ENCODE data around the gene MEIOSIN. TPM values are rescaled to one million over a fixed set of nuclear protein-coding genes. Genes with fewer than 3 reads are reported as not detected.
"Not testable (repeated sequence)": the region's sequence is repeated elsewhere in the genome, so short reads cannot be mapped to it uniquely, and the experiment has no call there.

MEIOSIN gene
- total RNA-seq, 1 experiment from 2014 or later = not detected

DNA sequence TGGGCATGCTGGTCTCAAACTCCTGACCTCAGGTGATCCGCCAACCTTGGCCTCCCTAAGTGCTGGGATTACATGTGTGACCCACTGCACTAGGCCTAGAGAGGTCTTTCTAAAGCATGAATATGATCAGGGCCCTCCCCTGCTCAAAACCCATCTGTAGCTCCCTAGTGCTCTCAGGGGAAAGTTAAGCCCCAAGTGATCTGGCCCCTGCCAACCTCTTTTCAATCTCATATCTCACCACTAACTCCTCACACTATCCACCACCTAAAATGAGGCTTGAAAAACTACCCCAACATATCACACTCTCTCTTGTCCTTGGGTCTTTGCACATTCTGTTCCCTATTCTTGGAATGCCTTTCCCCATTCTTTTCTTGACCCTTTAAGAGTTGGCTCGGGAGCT lies 61.4 kb downstream of the MEIOSIN start:
- DNase-seq (ENCODE audit: extremely low read depth, low read depth) = no peak

DNA sequence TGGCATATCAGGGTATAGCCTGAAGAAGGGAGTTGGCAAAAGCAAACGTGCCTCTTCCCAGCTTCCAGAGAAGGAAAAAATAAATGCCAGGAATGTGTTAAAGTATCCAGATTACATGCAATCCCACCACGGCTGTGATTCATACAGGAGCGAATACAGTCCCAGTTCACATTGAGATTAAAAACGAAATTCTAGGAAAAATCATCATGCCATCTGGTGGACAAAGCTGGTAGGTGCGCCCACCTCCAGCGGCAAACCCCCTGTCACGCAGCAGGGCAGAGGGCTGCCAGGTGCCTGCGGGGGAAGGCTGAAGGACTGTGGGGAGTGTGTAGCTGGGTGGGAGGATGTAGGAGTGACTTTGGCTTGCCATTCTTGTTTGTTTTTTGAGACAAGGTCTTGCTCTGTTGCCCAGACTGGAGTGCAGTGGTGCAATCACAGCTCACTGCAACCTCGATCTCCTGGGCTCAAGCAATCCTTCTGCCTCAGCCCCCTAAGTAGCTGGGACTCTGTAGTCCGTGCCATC lies 65.8 kb downstream of the MEIOSIN start:
- DNase-seq (ENCODE audit: extremely low read depth, low read depth) = peak; percentile 17

- DNase-seq (ENCODE audit: extremely low read depth, low read depth) = not testable (repeated sequence)
Observed at GRCh38 chr19:45799541-45799940, 66.3 kb downstream of the MEIOSIN start.

GRCh38 chr19:45800070-45800553 lies 66.9 kb downstream of the MEIOSIN start:
- no peak for DNase-seq (ENCODE audit: extremely low read depth, low read depth)

DNA sequence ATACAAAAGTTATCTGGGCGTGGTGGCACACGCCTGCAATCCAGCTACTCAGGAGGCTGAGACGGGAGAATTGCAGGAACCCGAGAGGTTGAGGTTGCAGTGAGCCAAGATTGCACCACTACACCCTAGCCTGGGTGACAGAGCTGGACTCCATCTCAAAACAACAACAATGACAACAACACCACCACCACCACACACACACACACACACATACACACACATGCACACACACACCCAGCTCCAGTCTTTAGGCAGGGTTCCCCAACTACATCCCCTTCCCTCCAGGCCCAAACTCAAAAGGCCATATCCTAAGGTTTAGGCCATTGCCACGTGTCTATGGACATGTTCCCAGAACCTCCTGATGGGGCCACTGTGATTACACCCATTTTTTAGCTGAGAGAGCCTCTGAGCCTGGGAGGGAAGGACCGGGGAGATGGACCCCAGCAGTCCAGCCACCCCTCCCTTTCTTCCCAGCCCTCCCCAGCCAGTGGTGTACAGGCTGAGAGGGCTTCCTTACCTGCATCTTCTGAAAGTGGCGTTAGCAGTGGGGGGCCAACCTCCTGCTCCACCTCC lies 68.5 kb downstream of the MEIOSIN start:
- DNase-seq (ENCODE audit: extremely low read depth, low read depth) = no peak

GRCh38 chr19:45804140-45804958 lies 71.1 kb downstream of the MEIOSIN start:
- DNase-seq (ENCODE audit: extremely low read depth, low read depth) = no peak

GRCh38 chr19:45804959-45805230 lies 71.7 kb downstream of the MEIOSIN start:
- DNase-seq (ENCODE audit: extremely low read depth, low read depth) = no peak

GRCh38 chr19:45805719-45806118 lies 72.5 kb downstream of the MEIOSIN start:
- no peak for DNase-seq (ENCODE audit: extremely low read depth, low read depth)

DNA sequence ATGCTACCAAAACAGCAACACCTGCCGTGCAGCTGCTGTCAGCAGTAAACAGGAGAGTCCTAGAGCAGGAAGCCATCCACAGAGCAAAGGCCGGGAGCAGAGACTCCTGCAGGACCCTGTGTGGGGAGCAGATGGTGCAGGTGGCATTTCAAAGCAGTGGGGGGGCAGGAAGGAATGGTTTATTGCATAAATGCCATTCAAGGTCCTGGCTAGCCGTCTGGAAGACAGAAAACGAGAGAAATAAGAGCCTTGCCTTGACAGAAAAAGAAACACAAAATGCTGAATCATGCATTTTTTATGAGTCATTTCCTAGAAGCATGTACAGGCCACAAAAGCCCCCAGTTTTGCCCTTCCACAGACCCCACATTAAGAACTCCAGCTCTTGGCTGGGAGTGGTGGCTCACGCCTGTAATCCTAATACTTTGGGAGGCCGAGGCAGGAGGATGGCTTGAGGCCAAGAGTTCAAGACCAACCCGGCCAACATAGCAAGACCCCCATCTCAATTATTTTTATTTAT lies 76.5 kb downstream of the MEIOSIN start:
- DNase-seq (ENCODE audit: extremely low read depth, low read depth) = no peak

DNA sequence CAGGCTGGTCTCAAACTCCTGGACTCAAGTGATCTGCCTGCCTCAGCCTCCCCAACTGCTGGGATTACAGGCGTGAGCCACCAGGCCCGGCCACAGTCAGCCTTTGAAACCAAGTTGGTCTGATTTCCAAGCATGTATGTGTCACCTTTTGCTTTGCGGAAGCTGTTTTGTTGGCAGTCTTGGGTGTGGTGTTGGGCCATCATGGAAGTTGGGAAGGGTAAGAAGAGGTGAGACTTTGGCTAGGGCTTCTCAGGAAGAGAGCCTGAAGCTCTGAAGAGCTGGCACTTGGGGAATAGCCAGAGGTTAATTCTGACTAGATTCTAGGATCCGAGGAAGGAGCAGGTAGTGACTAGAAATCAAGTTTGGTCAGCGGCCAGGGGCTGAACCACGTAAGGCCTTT lies 79.1 kb downstream of the MEIOSIN start:
- DNase-seq (ENCODE audit: extremely low read depth, low read depth) = no peak

Other genes starting within 250 kb of the MEIOSIN start
- gene RTN2, start 236.4 kb upstream of the MEIOSIN start, total RNA-seq (2014; rRNA removed; shearing (Covaris generic)) = 0.79 and 1.6 TPM in 2 replicates
- 1.6 and 2.0 TPM in 2 replicates for gene PPM1N, start 235.0 kb upstream of the MEIOSIN start, total RNA-seq (2014; rRNA removed; shearing (Covaris generic))
- 45.4 and 50.3 TPM in 2 replicates for gene VASP, start 226.0 kb upstream of the MEIOSIN start, total RNA-seq (2014; rRNA removed; shearing (Covaris generic))
- gene OPA3, start 148.6 kb upstream of the MEIOSIN start, total RNA-seq (2014; rRNA removed; shearing (Covaris generic)) = 6.0 and 6.3 TPM in 2 replicates
- gene GPR4, start 131.2 kb upstream of the MEIOSIN start, total RNA-seq (2014; rRNA removed; shearing (Covaris generic)) = 0.09 and 0.57 TPM in 2 replicates
- gene EML2, start 94.0 kb upstream of the MEIOSIN start, total RNA-seq (2014; rRNA removed; shearing (Covaris generic)) = 19.1 and 21.4 TPM in 2 replicates
- gene GIPR, start 65.2 kb upstream of the MEIOSIN start, total RNA-seq (2014; rRNA removed; shearing (Covaris generic)) = 0.69 and 1.1 TPM in 2 replicates
- gene SNRPD2, start 41.5 kb upstream of the MEIOSIN start, total RNA-seq (2014; rRNA removed; shearing (Covaris generic)) = 213 and 246 TPM in 2 replicates
- 6.3 and 6.6 TPM in 2 replicates for gene QPCTL, start 40.8 kb upstream of the MEIOSIN start, total RNA-seq (2014; rRNA removed; shearing (Covaris generic))
- 9.8 and 11.5 TPM in 2 replicates for gene FBXO46, start 2.5 kb upstream of the MEIOSIN start, total RNA-seq (2014; rRNA removed; shearing (Covaris generic))
- gene SIX5, start 35.8 kb downstream of the MEIOSIN start, total RNA-seq (2014; rRNA removed; shearing (Covaris generic)) = 10.3 and 13.3 TPM in 2 replicates
- gene DMPK, start 49.1 kb downstream of the MEIOSIN start, total RNA-seq (2014; rRNA removed; shearing (Covaris generic)) = 10.1 and 10.6 TPM in 2 replicates
- 21.2 and 21.9 TPM in 2 replicates for gene DMWD, start 59.4 kb downstream of the MEIOSIN start, total RNA-seq (2014; rRNA removed; shearing (Covaris generic))
- 0.05 TPM in 1 of 2 replicates, not detected in the other for gene RSPH6A, start 81.9 kb downstream of the MEIOSIN start, total RNA-seq (2014; rRNA removed; shearing (Covaris generic))
- 26.6 and 27.8 TPM in 2 replicates for gene SYMPK, start 129.7 kb downstream of the MEIOSIN start, total RNA-seq (2014; rRNA removed; shearing (Covaris generic))
- gene FOXA3, start 130.9 kb downstream of the MEIOSIN start, total RNA-seq (2014; rRNA removed; shearing (Covaris generic)) = 0.14 TPM in 1 of 2 replicates, not detected in the other
- gene IRF2BP1, start 152.7 kb downstream of the MEIOSIN start, total RNA-seq (2014; rRNA removed; shearing (Covaris generic)) = 19.2 and 19.7 TPM in 2 replicates
- gene MYPOP, start 169.2 kb downstream of the MEIOSIN start, total RNA-seq (2014; rRNA removed; shearing (Covaris generic)) = 1.2 and 2.7 TPM in 2 replicates
- gene NANOS2, start 181.3 kb downstream of the MEIOSIN start, total RNA-seq (2014; rRNA removed; shearing (Covaris generic)) = not detected in 2 replicates
- 0.06 TPM in 1 of 2 replicates, not detected in the other for gene NOVA2, start 240.4 kb downstream of the MEIOSIN start, total RNA-seq (2014; rRNA removed; shearing (Covaris generic))